ENCODE measurements around the gene FOXP4. TPM values are rescaled to one million over a fixed set of nuclear protein-coding genes. Genes with fewer than 3 reads are reported as not detected.
A peak's percentile ranks its signal among the peaks of the same experiment; 100 is the strongest.

Gene FOXP4
- total and polyA plus RNA-seq, 2 of the 13 experiments (the other 11 are each of a cell fraction or from before 2014, with no cell fraction given), result 11.0 to 12.4 TPM

- TF ChIP-seq ZNF292 (CRISPR knock-in tag; IDR thresholded peaks at IDR 0.05; ENCODE audit: borderline replicate concordance, low read depth) (no peak), BRD4 (CRISPR knock-in tag; IDR thresholded peaks at IDR 0.05) (no peak), ZNF737 (CRISPR knock-in tag; IDR thresholded peaks at IDR 0.05; ENCODE audit: borderline replicate concordance) (no peak), ZNF30 (CRISPR knock-in tag; IDR thresholded peaks at IDR 0.05) (no peak), MLX (CRISPR knock-in tag; IDR thresholded peaks at IDR 0.05) (no peak), ZNF556 (CRISPR knock-in tag; IDR thresholded peaks at IDR 0.05; ENCODE audit: borderline replicate concordance) (no peak), KLF13 (CRISPR knock-in tag; IDR thresholded peaks at IDR 0.05) (no peak), HMG20A (CRISPR knock-in tag; IDR thresholded peaks at IDR 0.05; ENCODE audit: borderline replicate concordance) (no peak), ZNF891 (CRISPR knock-in tag; IDR thresholded peaks at IDR 0.05) (no peak; the same call in 1 of the 2 replicates), ZNF33A (CRISPR knock-in tag; IDR thresholded peaks at IDR 0.05; ENCODE audit: borderline replicate concordance) (no peak), SIX4 (CRISPR knock-in tag; IDR thresholded peaks at IDR 0.05) (no peak), MEIS1 (CRISPR knock-in tag; IDR thresholded peaks at IDR 0.05; ENCODE audit: borderline replicate concordance) (no peak), ZNF329 (CRISPR knock-in tag; IDR thresholded peaks at IDR 0.05; ENCODE audit: low read depth) (no peak), RBM39 (IDR thresholded peaks at IDR 0.05; ENCODE audit: low read depth, low read length, poor library complexity, severe bottlenecking) (no peak), PAXIP1 (CRISPR knock-in tag; conservative IDR thresholded peaks at IDR 0.05) (no peak), JDP2 (CRISPR knock-in tag; IDR thresholded peaks at IDR 0.05; ENCODE audit: borderline replicate concordance) (no peak), POGZ (CRISPR knock-in tag; IDR thresholded peaks at IDR 0.05) (no peak), KLF9 (CRISPR knock-in tag; IDR thresholded peaks at IDR 0.05; ENCODE audit: low read depth) (no peak), CEBPZ (IDR thresholded peaks at IDR 0.05; ENCODE audit: low read length) (no peak), MEIS2 (CRISPR knock-in tag; IDR thresholded peaks at IDR 0.05) (no peak), ZNF766 (CRISPR knock-in tag; IDR thresholded peaks at IDR 0.05; ENCODE audit: borderline replicate concordance) (0 out of 2 replicates have a peak, but pooled peaks have one; percentile 19), REXO4 (CRISPR knock-in tag; IDR thresholded peaks at IDR 0.05; ENCODE audit: borderline replicate concordance) (no peak), ZBTB7B (CRISPR knock-in tag; IDR thresholded peaks at IDR 0.05) (no peak)
Observed at GRCh38 chr6:41577356-41578216, 31.4 kb downstream of the FOXP4 start (continued).

Data from HepG2 (cell line).